GM18499 (cell line): ENCODE data around the gene MAP3K2.

Experiments
- ATAC-seq: cut with Tn5 transposase; IDR thresholded peaks from one replicate; pipeline ENCODE4 v1.9.1; 2021; ENCODE audit warnings: moderate number of reproducible peaks; ENCODE audit not compliant: insufficient read depth, unreplicated experiment

The MAP3K2 gene

DNA sequence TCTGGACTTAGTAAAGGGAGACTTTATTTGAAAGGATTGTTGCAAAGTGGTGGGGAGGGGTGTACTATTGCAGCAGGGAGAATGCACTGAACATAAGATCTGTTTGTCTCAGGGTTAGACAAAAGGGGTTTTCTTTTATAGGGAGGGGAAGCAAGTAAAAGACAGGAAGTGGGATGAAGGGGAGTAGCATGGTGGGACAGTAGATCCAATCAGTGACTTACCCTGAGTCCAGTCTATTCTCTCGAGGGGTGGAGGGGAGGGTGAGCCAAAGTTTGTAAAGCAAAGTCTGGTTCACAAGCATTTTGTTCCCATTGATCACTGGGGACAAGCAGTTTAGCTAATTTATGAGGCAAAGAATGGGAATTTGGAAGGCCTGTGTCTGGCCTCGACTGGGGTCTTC, 132.6 kb downstream of the MAP3K2 start:
- ATAC-seq: no peak

DNA sequence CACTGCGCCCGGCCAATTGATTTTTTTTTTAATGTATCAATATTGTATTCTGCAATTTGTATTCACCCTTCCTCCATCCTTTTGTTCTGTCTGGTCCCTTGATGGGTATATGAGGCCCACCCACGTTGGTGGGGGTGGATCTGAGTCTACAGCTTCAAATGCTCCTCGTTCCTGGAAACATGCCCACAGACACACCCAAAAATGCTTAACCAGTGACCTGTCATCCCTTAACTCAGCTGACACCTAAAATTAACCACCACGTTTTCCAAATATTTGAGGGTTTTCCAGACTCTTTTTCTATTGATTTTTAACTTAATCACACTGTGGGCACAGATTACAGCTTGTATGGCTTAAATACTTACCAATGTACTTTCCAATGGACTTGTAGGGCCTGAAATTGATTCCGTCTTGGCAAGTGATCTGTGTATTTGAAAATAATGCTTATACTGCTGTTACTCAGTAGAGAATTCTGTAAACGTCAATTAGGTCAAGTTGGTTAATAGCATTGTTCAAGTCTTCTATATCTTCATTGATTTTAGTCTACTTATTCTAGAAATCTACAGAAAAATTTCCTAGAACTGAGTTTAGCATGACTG, 133.3 kb downstream of the MAP3K2 start:
- no peak for ATAC-seq
